GM21390 (cell line): ENCODE data around the gene IFT81.
"Not testable (repeated sequence)": the region's sequence is repeated elsewhere in the genome, so short reads cannot be mapped to it uniquely, and the experiment has no call there.

Source experiments
- ATAC-seq: cut with Tn5 transposase; IDR thresholded peaks from one replicate; pipeline ENCODE4 v1.9.1; 2021; ENCODE audit not compliant: unreplicated experiment

Gene IFT81

GRCh38 chr12:110107369-110108281 is 16.5 kb upstream of the IFT81 start:
- no peak for ATAC-seq

GRCh38 chr12:110108309-110109036 is 15.7 kb upstream of the IFT81 start:
- no peak for ATAC-seq

- no peak for ATAC-seq
These were observed 14.9 kb upstream of the IFT81 start for GRCh38 chr12:110109037-110109836.

GRCh38 chr12:110109837-110110535 is 14.2 kb upstream of the IFT81 start:
- ATAC-seq = no peak

- ATAC-seq = no peak
These were observed 12.5 kb upstream of the IFT81 start for GRCh38 chr12:110111476-110112334.

- no peak for ATAC-seq
These were observed 11.9 kb upstream of the IFT81 start for GRCh38 chr12:110112335-110112660.

GRCh38 chr12:110114528-110114937 is 9.6 kb upstream of the IFT81 start:
- no peak for ATAC-seq

- no peak for ATAC-seq
These were observed 8.5 kb upstream of the IFT81 start for GRCh38 chr12:110115675-110116074.

- ATAC-seq = no peak
These were observed 7.5 kb upstream of the IFT81 start for GRCh38 chr12:110116623-110117022.

GRCh38 chr12:110117210-110117609 is 6.9 kb upstream of the IFT81 start:
- ATAC-seq = not testable (repeated sequence)

- ATAC-seq = no peak
These were observed 6.0 kb upstream of the IFT81 start for GRCh38 chr12:110117956-110118685.

- no peak for ATAC-seq
These were observed 1.2 kb upstream of the IFT81 start for GRCh38 chr12:110122929-110123328.

- peak; percentile 44 for ATAC-seq
These were observed 263 bp upstream of the IFT81 start for GRCh38 chr12:110123919-110124268.

GRCh38 chr12:110126557-110126956 is 2.4 kb downstream of the IFT81 start:
- ATAC-seq = no peak

GRCh38 chr12:110134691-110135411 is 10.7 kb downstream of the IFT81 start:
- ATAC-seq = no peak

GRCh38 chr12:110135806-110136205 is 11.6 kb downstream of the IFT81 start:
- no peak for ATAC-seq

GRCh38 chr12:110137786-110138185 is 13.6 kb downstream of the IFT81 start:
- no peak for ATAC-seq

- ATAC-seq = no peak
These were observed 17.2 kb downstream of the IFT81 start for GRCh38 chr12:110141389-110141788.

GRCh38 chr12:110146986-110147385 is 22.8 kb downstream of the IFT81 start:
- no peak for ATAC-seq
